Measurements from ENCODE around the gene CCDC195.

Gene CCDC195, protein sequence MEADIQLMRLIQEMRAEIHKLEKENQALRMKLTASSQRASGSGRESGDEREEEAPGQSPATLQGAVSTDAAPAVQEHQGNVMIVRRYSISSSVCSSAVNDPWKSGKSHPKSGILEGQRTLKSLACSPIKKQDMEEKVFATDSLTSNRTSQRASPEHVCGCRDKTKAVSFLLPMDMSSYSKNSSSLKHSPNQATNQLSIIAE
- 0 reads per million in 2 donors for total RNA-seq

DNA sequence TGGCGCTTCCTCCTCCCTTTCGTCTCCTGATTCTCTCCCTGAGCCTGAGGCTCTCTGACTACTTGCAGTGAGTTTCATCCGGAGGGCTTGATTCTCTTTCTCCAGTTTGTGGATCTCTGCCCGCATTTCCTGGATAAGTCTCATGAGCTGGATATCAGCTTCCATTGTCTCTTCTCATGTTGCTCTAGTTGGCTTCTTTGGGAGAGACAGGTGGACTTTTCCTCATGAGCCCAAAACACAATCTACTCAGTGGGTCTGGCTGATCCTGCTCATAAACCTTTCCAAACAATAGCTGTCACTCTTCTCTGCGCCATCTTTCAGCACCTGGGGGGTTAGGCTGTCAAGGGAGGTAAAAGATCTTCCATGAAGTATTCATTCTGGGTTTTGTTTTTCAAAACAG is at the start of gene CCDC195:
Gene CCDC195 (minus strand): TSS at position 165 of the 400 bp plus-strand sequence. CDS start 0 bp downstream, at position 165.
- no peak for DNase-seq

GRCh38 chr2:224764565-224765236 is 48.5 kb upstream of the CCDC195 start:
- no peak for DNase-seq

DNA sequence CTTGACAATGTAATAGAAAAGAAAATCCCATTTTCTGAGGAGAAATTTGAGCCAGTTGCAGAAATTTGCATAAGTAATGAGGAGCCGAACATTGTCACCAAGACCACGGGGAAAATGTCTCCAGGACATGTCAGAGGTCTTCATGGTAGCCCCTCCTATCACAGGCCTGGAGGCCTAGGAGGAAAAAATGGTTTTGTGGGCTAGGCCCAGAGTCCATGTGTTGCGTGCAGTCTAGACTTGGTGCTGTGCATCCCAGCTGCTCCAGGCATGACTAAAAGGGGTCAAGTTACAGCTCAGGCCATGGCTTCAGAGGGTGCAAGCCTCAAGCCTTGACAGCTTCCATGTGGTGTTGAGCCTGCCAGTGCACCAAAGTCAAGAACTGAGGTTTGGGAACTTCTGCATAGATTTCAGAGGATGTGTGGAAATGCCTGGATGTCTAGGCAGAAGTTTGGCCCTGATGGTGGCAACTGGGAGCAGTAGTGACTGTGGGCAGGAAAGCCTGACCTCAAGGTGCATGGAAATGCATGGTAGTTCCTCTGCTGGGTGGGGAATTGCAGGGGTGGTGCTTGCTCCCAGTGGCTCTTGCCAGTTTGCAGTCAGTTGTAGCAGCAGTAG is 41.9 kb upstream of the CCDC195 start:
- no peak for DNase-seq

DNA sequence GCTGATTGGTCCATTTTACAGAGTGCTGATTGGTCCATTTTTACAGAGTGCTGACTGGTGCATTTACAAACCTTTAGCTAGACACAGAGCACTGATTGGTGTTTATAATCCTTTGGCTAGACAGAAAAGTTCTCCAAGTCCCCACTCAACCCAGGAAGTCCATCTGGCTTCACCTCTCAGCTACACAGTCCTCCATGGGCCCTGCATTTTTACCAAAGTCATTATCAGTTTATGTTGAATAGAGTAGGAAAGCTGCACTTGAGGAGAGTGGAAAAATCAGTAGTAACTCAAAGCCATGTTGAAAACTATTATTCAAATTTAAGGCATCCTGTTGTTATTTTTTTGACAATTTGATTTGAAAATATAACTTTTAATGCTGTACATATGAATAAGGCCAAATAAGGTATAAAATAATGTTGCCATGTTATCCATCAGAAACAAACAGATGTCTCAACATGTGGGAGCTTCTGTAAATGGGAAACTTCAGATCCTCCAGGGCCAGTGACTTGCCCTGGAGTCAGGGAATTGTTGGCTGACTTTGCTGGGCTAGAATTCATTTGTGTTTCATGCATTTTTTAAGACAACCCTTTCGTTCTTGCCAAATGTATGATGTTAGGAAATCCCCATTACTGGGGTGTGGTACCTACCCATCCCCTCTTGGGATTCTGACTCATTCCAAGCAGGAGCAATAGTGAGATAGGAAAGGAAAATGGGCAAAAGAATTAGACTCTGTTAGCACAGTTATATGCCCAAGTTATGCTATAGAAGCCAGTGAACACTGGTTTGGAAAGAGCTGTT is 37.8 kb upstream of the CCDC195 start:
- no peak for DNase-seq

- no peak for DNase-seq
Measured at GRCh38 chr2:224751996-224752698, 36.0 kb upstream of the CCDC195 start.

DNA sequence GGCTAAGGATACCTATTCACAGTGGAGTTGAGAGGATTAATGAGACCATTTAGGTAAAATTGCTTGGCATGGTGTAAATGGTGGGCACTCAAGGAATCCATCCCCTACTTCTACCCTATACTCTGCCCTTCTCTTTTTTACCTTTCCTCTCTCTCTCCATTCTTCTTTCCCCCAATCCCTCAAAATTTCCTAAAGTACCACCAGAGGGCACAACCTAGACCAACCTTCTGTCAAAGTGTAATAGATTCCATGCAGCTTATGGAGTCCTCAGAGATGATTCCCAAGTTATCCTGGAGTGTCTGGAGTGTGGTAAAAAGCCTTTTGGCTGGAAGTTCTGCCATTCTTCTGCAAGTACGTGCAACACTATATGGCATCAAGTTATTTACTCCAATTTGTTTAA is 33.0 kb upstream of the CCDC195 start:
- no peak for DNase-seq

DNA sequence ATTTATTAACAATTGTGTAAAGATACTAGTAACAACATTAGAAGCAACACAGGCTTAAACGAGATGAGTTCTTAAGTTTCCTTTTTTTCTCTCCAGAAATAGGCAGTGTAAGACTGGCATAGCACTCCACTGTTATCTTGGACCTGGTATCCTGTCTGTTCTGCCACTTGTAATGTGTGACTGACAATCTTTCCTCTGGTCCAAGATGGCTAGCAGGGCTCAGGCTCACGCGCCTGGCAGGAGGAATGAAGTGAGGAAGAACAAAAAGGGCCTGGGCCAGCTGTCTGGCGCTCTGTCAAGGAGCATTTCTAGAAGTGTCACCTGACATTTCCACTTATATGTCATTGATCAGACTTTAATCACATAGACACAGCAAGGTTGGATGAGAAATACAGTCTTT is 31.6 kb upstream of the CCDC195 start:
- no peak for DNase-seq

- DNase-seq, result no peak
Measured at GRCh38 chr2:224736227-224736626, 20.1 kb upstream of the CCDC195 start.

GRCh38 chr2:224734949-224735348 is 18.8 kb upstream of the CCDC195 start:
- DNase-seq, result no peak

DNA sequence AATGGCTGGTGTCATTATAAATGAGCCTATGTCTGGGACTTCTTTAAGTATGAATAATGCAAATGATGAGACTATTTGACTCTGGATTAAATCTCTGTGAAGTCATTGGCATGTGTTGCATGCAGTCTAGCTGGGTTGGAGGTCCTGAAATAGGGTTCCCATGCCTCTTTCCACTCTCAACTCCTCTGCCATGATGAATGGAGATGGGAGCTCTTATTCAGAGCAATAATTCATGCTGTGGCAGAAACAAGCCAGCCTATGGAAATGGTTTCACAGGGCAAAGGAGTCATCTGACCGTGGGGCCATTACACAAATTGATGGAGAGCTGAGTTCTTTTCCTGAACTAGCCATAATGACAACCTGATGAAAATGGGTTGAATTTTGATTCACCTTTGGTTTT is 15.5 kb upstream of the CCDC195 start:
- DNase-seq, result no peak

DNA sequence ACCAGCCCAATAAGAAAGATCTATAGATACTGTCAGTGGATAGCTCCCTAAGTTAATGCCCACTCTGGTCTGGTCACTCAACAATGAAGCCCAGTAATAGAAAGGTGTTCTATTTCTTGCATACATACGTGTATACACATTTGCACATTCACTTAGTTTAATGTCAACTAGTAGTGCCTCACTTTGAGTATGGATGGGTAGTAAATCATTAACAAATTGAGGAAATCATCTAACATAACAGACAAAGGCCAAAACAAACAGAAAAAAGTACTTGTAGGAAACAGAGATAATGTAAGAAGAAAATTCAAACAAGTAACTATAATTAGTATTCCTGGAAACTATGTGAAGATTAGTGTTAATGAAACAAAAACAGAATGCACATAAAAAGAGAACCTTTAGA is 13.3 kb upstream of the CCDC195 start:
- DNase-seq, result no peak

DNA sequence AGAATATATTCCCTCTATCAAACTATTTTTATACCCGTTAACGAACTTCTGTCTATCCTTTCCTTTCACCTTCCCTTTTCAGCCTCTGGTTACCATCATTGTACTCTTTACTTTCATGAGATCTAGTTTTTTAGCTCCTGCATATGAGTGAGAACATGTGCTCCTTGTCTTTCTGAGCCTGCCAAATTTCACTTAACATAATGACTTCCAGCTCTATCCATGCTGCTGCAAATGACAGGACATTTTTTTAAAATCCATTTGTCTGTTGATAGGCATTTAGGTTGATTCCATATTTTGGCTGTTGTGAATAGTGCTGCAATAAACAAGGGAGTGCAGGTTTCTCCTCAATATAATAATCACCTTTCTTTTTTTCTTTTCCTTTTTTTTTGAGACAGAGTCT is 8.2 kb upstream of the CCDC195 start:
- DNase-seq, result no peak

- DNase-seq, result no peak
Measured at GRCh38 chr2:224723586-224724217, 7.5 kb upstream of the CCDC195 start.

- no peak for DNase-seq
Measured at GRCh38 chr2:224722770-224723169, 6.6 kb upstream of the CCDC195 start.

- no peak for DNase-seq
Measured at GRCh38 chr2:224722250-224722649, 6.1 kb upstream of the CCDC195 start.

DNA sequence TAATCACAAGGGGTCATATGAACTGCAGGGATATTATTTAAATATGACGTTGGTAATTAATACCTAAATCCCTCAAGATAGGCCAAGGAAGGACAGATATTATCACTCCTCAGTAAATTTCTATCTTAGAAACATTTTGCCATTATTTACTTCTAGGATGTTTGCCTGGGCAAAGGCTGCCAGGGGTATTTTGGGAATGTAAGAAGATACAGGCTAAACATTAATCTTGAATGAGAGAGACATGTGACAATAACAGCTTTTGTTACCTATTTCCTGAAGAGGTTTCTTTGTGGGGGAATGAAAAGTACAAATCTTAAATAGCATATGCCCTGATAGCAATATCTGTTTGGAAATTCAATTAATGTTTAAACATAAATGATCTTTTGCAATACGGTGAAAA is 756 bp upstream of the CCDC195 start:
- DNase-seq, result no peak

- no peak for DNase-seq
Measured at GRCh38 chr2:224711859-224712665, 4.1 kb downstream of the CCDC195 start.

DNA sequence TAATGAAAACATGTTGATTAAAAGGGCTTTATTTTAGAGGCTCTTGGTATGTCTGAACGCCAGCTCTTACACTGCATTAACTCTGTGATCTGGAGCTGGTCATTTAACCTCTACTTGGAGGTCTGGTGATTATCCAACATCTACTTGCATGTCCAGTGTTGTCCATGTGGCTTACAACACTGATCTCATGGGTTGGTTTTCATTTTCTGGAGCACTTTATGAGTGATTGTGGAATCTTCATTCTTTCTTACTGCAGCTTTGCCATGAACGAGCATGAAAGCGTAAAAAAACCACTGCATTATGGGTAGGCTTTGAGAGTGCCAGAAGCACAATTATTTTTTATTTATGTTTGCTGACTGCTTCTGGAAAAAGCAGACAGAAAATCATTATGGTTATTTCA is 4.8 kb downstream of the CCDC195 start:
- no peak for DNase-seq

- DNase-seq, result no peak
Measured at GRCh38 chr2:224709301-224709700, 6.9 kb downstream of the CCDC195 start.

- DNase-seq, result no peak
Measured at GRCh38 chr2:224694502-224694901, 21.7 kb downstream of the CCDC195 start.

GRCh38 chr2:224691563-224691962 is 24.6 kb downstream of the CCDC195 start:
- DNase-seq, result no peak

Measured in activated gamma-delta T cell (primary cell).